HUES6 (cell line): ENCODE measurements around the gene NAA30.

Experiments used
- H3K27ac ChIP-seq: 2 replicates; pipeline ENCODE4 v1.7.0; 2013; ENCODE audit warnings: low read depth, mild to moderate bottlenecking, low read length, inconsistent platforms
- H3K27me3 ChIP-seq: 2 replicates; pipeline ENCODE4 v1.6.1; 2013; ENCODE audit warnings: low read length; ENCODE audit not compliant: control insufficient read depth, insufficient read depth
- H3K36me3 ChIP-seq: 2 replicates; pipeline ENCODE4 v1.6.1; 2013; ENCODE audit warnings: low read length; ENCODE audit not compliant: control insufficient read depth, insufficient read depth
- H3K4me1 ChIP-seq: 2 replicates; pipeline ENCODE4 v1.6.1; 2013; ENCODE audit warnings: low read length; ENCODE audit not compliant: control insufficient read depth, insufficient read depth
- H3K4me3 ChIP-seq: 2 replicates; pipeline ENCODE4 v1.5.1; 2013; ENCODE audit warnings: low read depth, low read length
- H3K9ac ChIP-seq: one replicate; pipeline ENCODE4 v1.6.1; 2013; ENCODE audit warnings: mild to moderate bottlenecking, low read length
- H3K9me3 ChIP-seq: 2 replicates; pipeline ENCODE4 v1.6.1; 2013; ENCODE audit warnings: low read depth, low read length; ENCODE audit not compliant: control insufficient read depth, insufficient read depth

Gene NAA30

GRCh38 chr14:57375156-57375555 is 15.2 kb upstream of the NAA30 start:
- Histone ChIP-seq H3K9me3 (no peaks in the 10 kb centered on the region; the same call in 1 of the 2 replicates), H3K27ac (no peak overlapping the region), H3K4me1 (peaks cover 11% of the 10 kb centered on the region; the same call in 1 of the 2 replicates), H3K9ac (no peak overlapping the region), H3K27me3 (no peaks in the 10 kb centered on the region), H3K4me3 (no peak overlapping the region), H3K36me3 (no peaks in the 10 kb centered on the region)

GRCh38 chr14:57378661-57379060 is 11.7 kb upstream of the NAA30 start:
- Histone ChIP-seq H3K9ac (no peak overlapping the region), H3K9me3 (no peaks in the 10 kb centered on the region)

GRCh38 chr14:57380935-57381334 is 9.5 kb upstream of the NAA30 start:
- Histone ChIP-seq H3K9ac (no peak overlapping the region), H3K36me3 (no peaks in the 10 kb centered on the region), H3K4me1 (peaks cover 35% of the 10 kb centered on the region; the same call in 1 of the 2 replicates), H3K4me3 (no peak overlapping the region), H3K9me3 (no peaks in the 10 kb centered on the region), H3K27me3 (peaks cover 6% of the 10 kb centered on the region; the same call in 1 of the 2 replicates), H3K27ac (no peak overlapping the region)

More at GRCh38 chr14:57378661-57379060, 11.7 kb upstream of the NAA30 start:
- Histone ChIP-seq H3K36me3 (no peaks in the 10 kb centered on the region), H3K4me3 (no peak overlapping the region), H3K4me1 (peaks cover 32% of the 10 kb centered on the region; the same call in 1 of the 2 replicates), H3K27ac (no peak overlapping the region), H3K27me3 (peaks cover 2% of the 10 kb centered on the region; the same call in 1 of the 2 replicates)

- Histone ChIP-seq H3K4me1 (peaks cover 34% of the 10 kb centered on the region; the same call in 1 of the 2 replicates), H3K9ac (no peak overlapping the region), H3K9me3 (no peaks in the 10 kb centered on the region), H3K4me3 (no peak overlapping the region), H3K27me3 (peaks cover 6% of the 10 kb centered on the region; the same call in 1 of the 2 replicates), H3K27ac (no peak overlapping the region), H3K36me3 (no peaks in the 10 kb centered on the region)
These were observed 8.1 kb upstream of the NAA30 start for GRCh38 chr14:57382283-57382682.

- Histone ChIP-seq H3K9me3 (no peaks in the 10 kb centered on the region), H3K27me3 (peaks cover 6% of the 10 kb centered on the region; the same call in 1 of the 2 replicates), H3K4me3 (no peak overlapping the region), H3K36me3 (no peaks in the 10 kb centered on the region), H3K9ac (no peak overlapping the region), H3K4me1 (peaks cover 34% of the 10 kb centered on the region; the same call in 1 of the 2 replicates), H3K27ac (no peak overlapping the region; the same call in 1 of the 2 replicates)
These were observed 7.2 kb upstream of the NAA30 start for GRCh38 chr14:57383125-57383745.

GRCh38 chr14:57388067-57388466 is 2.3 kb upstream of the NAA30 start:
- peaks cover 32% of the 10 kb centered on the region for H3K4me1 ChIP-seq
- no peaks in the 10 kb centered on the region for H3K9me3 ChIP-seq

GRCh38 chr14:57389646-57390036 is 745 bp upstream of the NAA30 start:
- Histone ChIP-seq H3K36me3 (peaks cover 4% of the 10 kb centered on the region; the same call in 1 of the 2 replicates), H3K4me3 (peak overlapping the region; percentile 83), H3K9me3 (no peaks in the 10 kb centered on the region), H3K27me3 (peaks cover under 1% of the 10 kb centered on the region; the same call in 1 of the 2 replicates), H3K27ac (peak overlapping the region; percentile 67; the same call in 1 of the 2 replicates), H3K4me1 (peaks cover 21% of the 10 kb centered on the region), H3K9ac (peak overlapping the region; percentile 90)

More at GRCh38 chr14:57388067-57388466, 2.3 kb upstream of the NAA30 start:
- H3K9ac ChIP-seq: no peak overlapping the region
- no peak overlapping the region for H3K4me3 ChIP-seq
- peaks cover 6% of the 10 kb centered on the region; the same call in 1 of the 2 replicates for H3K27me3 ChIP-seq
- H3K36me3 ChIP-seq: peaks cover 4% of the 10 kb centered on the region; the same call in 1 of the 2 replicates
- H3K27ac ChIP-seq: no peak overlapping the region

GRCh38 chr14:57390806-57391516 is 575 bp downstream of the NAA30 start:
- peak overlapping the region; percentile 81; the same call in 1 of the 2 replicates for H3K27ac ChIP-seq

GRCh38 chr14:57391517-57392195 is 1.3 kb downstream of the NAA30 start:
- Histone ChIP-seq H3K27ac (peak overlapping the region; percentile 81; the same call in 1 of the 2 replicates), H3K36me3 (peaks cover 6% of the 10 kb centered on the region; the same call in 1 of the 2 replicates), H3K4me3 (peak overlapping the region; percentile 83), H3K4me1 (peaks cover 14% of the 10 kb centered on the region), H3K27me3 (no peaks in the 10 kb centered on the region), H3K9ac (peak overlapping the region; percentile 90), H3K9me3 (no peaks in the 10 kb centered on the region)

More at GRCh38 chr14:57390806-57391516, 575 bp downstream of the NAA30 start:
- Histone ChIP-seq H3K9me3 (no peaks in the 10 kb centered on the region), H3K4me3 (peak overlapping the region; percentile 83), H3K27me3 (no peaks in the 10 kb centered on the region), H3K9ac (peak overlapping the region; percentile 90), H3K4me1 (peaks cover 14% of the 10 kb centered on the region), H3K36me3 (peaks cover 4% of the 10 kb centered on the region; the same call in 1 of the 2 replicates)

GRCh38 chr14:57392830-57393229 is 2.4 kb downstream of the NAA30 start:
- H3K27me3 ChIP-seq: no peaks in the 10 kb centered on the region
- no peak overlapping the region for H3K9ac ChIP-seq
- H3K4me1 ChIP-seq: peaks cover 14% of the 10 kb centered on the region
- no peak overlapping the region for H3K27ac ChIP-seq
- H3K36me3 ChIP-seq: peaks cover 16% of the 10 kb centered on the region
- no peaks in the 10 kb centered on the region for H3K9me3 ChIP-seq
- H3K4me3 ChIP-seq: peak overlapping the region; percentile 83
